Testis (tissue), 2 donors: ENCODE results near the gene KRTAP20-3.

Experiments
- CTCF ChIP-seq, 3 experiments: fragments of 450-650 bp in 2 of 3; fragments of 200-600 bp in 1 of 3; sonication (generic) in 1 of 3; IDR thresholded peaks; one replicate each; pipeline ENCODE4 v1.5.1; 2016 to 2019; ENCODE audit warnings: antibody characterized with exemption in 3 of 3, mild to moderate bottlenecking in 2 of 3, moderate library complexity in 1 of 3
- POLR2A ChIP-seq: fragments of 450-650 bp; IDR thresholded peaks from one replicate; pipeline ENCODE4 v1.6.1; 2017; ENCODE audit warnings: antibody characterized with exemption, mild to moderate bottlenecking, moderate library complexity

GRCh38 chr21:30613836-30614235 is 28.8 kb upstream of the KRTAP20-3 start, which contains the start of gene KRTAP6-1:
- no peak for TF ChIP-seq CTCF (IDR thresholded peaks at IDR 0.05)
- no peak for TF ChIP-seq POLR2A
